Activated CD4-positive, CD25-positive, alpha-beta regulatory T cell (primary cell): Measurements from ENCODE around the gene AGAP1.

ENCODE experiments used
- DNase-seq, 4 experiments: peaks; one replicate each; lab custom pipeline; 2025; lab: John Stamatoyannopoulos, UW

Gene AGAP1

GRCh38 chr2:236171181-236171679 lies 677.4 kb downstream of the AGAP1 start:
- no peak for DNase-seq

DNA sequence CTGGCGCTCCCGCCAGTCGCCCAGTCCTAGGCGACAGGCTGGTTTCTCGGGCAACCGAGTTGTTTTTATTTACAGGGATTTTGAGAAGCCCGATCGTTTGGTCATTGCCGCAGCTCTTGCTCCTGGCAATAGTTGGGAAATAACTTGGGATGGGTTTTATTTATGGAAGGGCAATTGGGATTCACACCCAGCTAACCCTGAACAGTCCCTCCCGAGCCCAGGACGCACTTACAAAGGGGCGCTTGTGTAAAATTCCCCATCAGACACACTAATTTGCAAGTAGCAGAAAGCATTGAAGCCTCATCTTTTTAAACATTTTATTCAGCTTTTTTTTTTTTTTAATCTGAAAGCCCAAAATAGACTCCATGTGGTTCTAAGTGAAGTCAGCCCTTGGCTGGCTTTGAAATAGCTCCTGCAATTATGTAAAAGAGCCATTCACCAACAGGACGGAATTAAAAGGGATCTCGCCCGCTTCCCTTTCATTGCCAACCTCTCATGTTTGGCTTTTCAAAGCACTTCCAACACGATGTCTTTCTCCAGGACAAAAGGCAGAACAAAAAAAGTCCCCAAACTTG lies 677.9 kb downstream of the AGAP1 start:
- DNase-seq = no peak

DNA sequence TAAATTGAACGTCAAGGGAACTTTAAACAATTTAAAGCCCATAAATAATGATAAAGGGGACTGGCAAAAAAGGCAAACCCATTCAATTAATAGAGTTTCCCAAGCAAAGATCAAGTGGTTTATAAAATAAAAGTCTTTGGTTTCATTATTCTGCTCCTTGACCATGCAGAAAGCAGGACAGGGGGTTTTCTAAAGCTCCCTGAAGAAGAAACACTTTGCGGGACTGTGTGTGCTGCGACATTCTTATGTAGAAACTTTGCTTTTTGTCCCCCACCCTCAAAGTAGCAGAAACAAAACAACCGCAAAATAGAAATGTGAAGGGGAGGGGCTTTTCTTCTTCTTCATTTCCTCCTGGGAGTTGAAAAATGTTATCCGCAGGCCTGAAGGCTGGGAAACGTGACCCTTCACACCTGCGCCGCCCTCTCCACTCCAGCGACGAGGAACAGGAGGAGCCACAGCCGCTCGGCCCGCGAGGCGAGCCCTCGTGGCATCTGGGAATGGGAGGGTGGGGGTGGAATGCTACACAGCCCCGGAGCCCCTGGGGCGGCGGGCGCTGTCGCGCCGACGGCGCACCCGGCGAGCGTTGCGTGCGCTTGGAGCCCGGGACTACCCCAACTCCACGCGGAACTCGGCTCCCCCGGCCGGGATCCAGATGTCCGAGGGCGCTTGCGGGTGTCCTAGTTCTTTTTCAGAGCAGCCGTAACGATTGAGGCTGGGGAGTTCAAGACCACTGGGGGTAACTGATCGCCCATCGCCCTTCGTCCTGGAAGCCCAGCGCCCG lies 678.6 kb downstream of the AGAP1 start:
- DNase-seq = no peak

GRCh38 chr2:236173036-236173728 lies 679.3 kb downstream of the AGAP1 start:
- no peak for DNase-seq

DNA sequence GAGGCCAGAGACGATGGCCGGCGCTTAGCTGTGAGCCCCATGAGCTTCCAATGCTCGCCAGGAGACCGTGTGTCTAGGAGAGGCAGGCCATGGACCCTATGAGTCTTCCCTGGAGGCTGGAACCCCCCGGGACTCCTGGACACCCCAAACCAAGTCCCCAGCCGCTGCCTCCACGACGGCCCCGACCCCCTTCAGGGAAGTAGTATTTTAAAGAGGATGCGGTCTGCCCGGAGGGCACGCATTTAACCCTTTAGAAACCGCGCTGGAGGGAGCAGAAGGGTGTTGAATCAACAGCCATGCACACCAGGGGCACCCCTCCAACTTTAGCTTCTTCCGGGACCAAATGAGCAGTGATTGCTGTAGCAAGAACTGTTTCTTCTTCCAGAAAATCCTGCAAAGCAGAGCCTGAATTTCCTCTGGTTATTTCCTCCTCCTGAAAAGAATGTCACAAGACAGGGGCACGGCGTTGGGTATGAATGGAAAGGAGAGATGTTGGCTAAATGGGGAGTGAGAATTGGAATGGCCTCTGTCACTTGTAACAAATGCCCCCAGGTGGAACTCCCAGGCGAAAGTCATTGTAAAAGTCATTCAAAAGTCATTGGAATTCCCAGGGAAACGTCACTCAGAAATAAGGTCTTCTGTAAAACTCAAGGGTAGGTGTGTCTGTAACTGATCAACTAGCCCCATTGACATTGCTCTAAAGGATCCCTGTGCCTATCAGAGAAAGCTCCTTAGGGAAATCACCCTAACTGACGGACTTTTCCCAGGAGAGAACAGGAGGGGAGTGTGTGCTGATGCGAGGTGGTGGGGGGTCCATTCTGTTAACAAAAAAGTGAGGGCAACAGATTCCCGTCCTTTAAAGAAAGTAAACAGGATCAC lies 680.1 kb downstream of the AGAP1 start:
- DNase-seq = no peak

DNA sequence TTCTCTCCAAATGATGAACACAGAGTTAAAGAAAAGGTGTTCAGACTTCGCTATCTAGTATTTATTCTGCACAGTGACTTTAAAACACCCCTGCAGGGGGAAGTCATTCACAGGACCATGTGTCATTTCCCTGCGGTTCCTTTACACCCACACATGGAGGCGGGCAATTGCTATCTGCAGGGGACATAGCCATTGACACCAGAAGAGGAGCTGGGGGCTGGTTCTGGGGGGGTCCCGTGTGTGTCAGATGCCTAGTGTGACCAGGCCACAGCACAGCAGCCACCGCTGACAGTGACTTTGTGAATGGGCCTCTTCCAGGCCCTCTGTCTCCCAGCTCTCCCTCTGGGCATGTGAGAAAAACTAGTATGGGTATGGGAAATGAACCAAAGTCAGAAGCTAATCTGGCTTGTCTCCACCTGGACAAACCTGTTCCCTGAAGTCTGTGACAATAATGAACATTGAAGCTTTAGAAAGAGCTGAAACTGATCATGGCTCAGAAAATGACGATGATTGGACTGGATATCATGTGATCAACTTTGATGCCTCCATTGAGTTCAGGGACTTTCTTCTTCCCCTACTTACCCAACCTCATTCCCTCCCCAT lies 681.8 kb downstream of the AGAP1 start:
- DNase-seq = no peak

- DNase-seq = no peak
These were observed 682.6 kb downstream of the AGAP1 start for GRCh38 chr2:236176417-236176816.

- DNase-seq = no peak
These were observed 683.1 kb downstream of the AGAP1 start for GRCh38 chr2:236176951-236177350.

- no peak for DNase-seq
These were observed 683.7 kb downstream of the AGAP1 start for GRCh38 chr2:236177604-236177966.

DNA sequence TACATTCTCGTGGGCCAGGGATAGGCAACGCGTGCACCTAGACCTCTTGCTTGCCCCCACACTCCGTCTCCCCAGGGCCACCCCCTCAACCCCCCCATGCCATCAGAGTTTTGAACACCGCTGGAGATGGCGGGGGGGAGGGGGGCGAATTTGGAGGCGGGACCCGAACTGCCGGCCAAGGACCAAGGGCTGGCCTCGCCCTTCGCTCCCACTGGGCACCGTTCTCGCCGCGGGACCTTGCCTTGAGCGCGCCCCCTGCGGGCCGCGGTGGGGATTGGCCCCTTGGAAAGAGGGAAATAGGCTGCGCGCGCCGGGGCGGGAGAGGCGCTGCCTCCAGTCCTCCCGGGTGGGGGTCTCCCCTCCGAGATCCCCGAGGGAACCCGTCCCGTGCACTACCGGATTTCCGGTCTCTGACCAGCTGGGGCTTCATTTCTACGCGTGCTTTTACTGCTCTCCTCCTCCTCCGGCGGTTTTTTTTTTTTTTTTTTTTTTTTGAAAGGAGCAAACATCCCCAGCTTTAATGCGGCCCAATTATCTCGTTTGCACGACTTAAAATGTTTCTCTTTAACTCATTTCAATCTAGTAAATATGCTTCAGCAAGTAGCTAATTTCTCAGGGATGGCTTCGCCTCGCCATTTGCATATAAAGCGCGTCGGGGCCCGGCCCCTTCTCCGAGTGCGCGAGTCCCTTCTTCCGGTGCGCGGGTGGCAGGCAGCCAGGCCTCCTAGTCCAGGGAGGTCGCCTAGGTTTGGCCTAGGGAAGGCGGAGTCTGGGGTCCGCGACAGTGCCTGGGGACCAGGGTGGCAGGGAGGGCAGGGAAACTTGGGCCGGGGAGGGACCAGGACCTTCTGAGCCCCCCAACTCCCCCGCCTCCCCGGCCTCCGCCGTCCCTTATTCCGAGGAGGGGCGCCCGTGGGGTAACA lies 684.4 kb downstream of the AGAP1 start:
- no peak for DNase-seq

- no peak for DNase-seq
These were observed 685.0 kb downstream of the AGAP1 start for GRCh38 chr2:236178890-236179235.

- no peak for DNase-seq
These were observed 685.6 kb downstream of the AGAP1 start for GRCh38 chr2:236179236-236180075.

GRCh38 chr2:236180076-236180816 lies 686.4 kb downstream of the AGAP1 start:
- no peak for DNase-seq

DNA sequence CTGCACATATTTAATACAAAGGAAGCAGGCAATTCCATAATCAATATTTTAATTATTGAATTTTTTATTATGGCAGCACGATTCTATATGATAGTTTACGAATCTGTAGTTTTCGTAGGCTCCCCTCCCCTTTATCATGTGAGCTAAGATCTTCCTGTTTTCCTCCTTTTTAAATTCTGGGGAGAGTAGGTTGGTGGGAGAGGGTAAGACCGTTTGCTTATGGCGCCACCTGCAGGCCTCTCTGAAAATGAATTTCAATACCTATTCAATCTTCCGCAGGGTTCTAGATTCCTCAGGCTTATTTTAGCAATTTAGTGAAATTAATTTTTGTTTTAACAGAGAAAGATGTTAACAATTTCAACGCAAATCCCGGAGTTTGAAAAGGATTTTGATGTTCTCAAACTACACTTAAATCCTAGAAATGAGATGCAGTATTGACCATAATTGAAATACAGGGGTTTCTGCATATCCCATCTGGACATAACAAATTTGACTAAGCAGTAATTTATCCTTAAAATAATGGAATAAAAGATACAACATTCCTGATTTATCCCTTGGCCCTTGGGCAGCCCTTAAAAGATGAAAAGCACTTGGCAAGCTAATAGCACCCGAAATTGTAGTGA lies 687.1 kb downstream of the AGAP1 start:
- no peak for DNase-seq
